Left kidney (tissue), 2 donors: ENCODE results near the gene RSPRY1. TPM values are rescaled to one million over a fixed set of nuclear protein-coding genes. Genes with fewer than 3 reads are reported as not detected.
"Not testable (repeated sequence)": the region's sequence is repeated elsewhere in the genome, so short reads cannot be mapped to it uniquely, and the experiment has no call there.

Experiments used
- DNase-seq: peaks from one replicate; pipeline ENCODE4 v3.0.0-alpha.2; 2013
- polyA plus RNA-seq: library from polyadenylated mRNA; unstranded; fragments of 120-200 nt; gene quantifications from one replicate; pipeline ENCODE4 v1.2.1, GENCODE V29; 2013; ENCODE audit not compliant: insufficient read length

The RSPRY1 gene
- polyA plus RNA-seq, 1 donor = 51.7 TPM

GRCh38 chr16:57271867-57272495 lies 85.9 kb downstream of the RSPRY1 start:
- DNase-seq = no peak

GRCh38 chr16:57273359-57273758 lies 87.2 kb downstream of the RSPRY1 start:
- DNase-seq = no peak

- DNase-seq = no peak
Observed at GRCh38 chr16:57273826-57274225, 87.7 kb downstream of the RSPRY1 start.

GRCh38 chr16:57275946-57276345 lies 89.8 kb downstream of the RSPRY1 start:
- not testable (repeated sequence) for DNase-seq

GRCh38 chr16:57276596-57276995 lies 90.5 kb downstream of the RSPRY1 start:
- DNase-seq = no peak

GRCh38 chr16:57277586-57277985 lies 91.5 kb downstream of the RSPRY1 start:
- no peak for DNase-seq

- no peak for DNase-seq
Observed at GRCh38 chr16:57278494-57278893, 92.4 kb downstream of the RSPRY1 start.

GRCh38 chr16:57279780-57280638 lies 93.9 kb downstream of the RSPRY1 start:
- no peak for DNase-seq

- no peak for DNase-seq
Observed at GRCh38 chr16:57281791-57282190, 95.7 kb downstream of the RSPRY1 start.

- DNase-seq = no peak
Observed at GRCh38 chr16:57282510-57283213, 96.5 kb downstream of the RSPRY1 start.

- no peak for DNase-seq
Observed at GRCh38 chr16:57283214-57283958, 97.3 kb downstream of the RSPRY1 start.

GRCh38 chr16:57283959-57284208 lies 97.8 kb downstream of the RSPRY1 start:
- no peak for DNase-seq

- no peak for DNase-seq
Observed at GRCh38 chr16:57284209-57284951, 98.3 kb downstream of the RSPRY1 start, which contains the start of gene PLLP. PLLP (minus strand) TSS chr16:57284672; CDS start chr16:57284540, 132 bp downstream.

- no peak for DNase-seq
Observed at GRCh38 chr16:57284952-57285363, 98.8 kb downstream of the RSPRY1 start.

GRCh38 chr16:57285379-57285778 lies 99.2 kb downstream of the RSPRY1 start:
- DNase-seq = no peak

GRCh38 chr16:57289391-57290257 lies 103.5 kb downstream of the RSPRY1 start:
- no peak for DNase-seq
